HG03521 (cell line): ENCODE measurements around the gene TUBA1C.
"Not testable (repeated sequence)": the region's sequence is repeated elsewhere in the genome, so short reads cannot be mapped to it uniquely, and the experiment has no call there.

Source experiments
- ATAC-seq: cut with Tn5 transposase; IDR thresholded peaks from one replicate; pipeline ENCODE4 v1.9.1; 2021; ENCODE audit warnings: mild to moderate bottlenecking, moderate library complexity; ENCODE audit not compliant: unreplicated experiment

The TUBA1C gene

GRCh38 chr12:49255456-49255855 is 9.4 kb upstream of the TUBA1C start:
- ATAC-seq, result not testable (repeated sequence)

GRCh38 chr12:49255857-49256637 is 8.8 kb upstream of the TUBA1C start:
- no peak for ATAC-seq

- ATAC-seq, result not testable (repeated sequence)
These were observed 7.2 kb upstream of the TUBA1C start for GRCh38 chr12:49257508-49258184.

GRCh38 chr12:49259452-49259851 is 5.4 kb upstream of the TUBA1C start:
- ATAC-seq, result no peak

- no peak for ATAC-seq
These were observed 4.7 kb upstream of the TUBA1C start for GRCh38 chr12:49260166-49260565.

- ATAC-seq, result no peak
These were observed 4.1 kb upstream of the TUBA1C start for GRCh38 chr12:49260571-49261363.

GRCh38 chr12:49261721-49262120 is 3.2 kb upstream of the TUBA1C start:
- no peak for ATAC-seq

- ATAC-seq, result no peak
These were observed 1.5 kb upstream of the TUBA1C start for GRCh38 chr12:49263400-49263763.

- peak; percentile 16 for ATAC-seq
These were observed 413 bp upstream of the TUBA1C start for GRCh38 chr12:49264466-49264872.

GRCh38 chr12:49269191-49269590 is 4.3 kb downstream of the TUBA1C start:
- ATAC-seq, result not testable (repeated sequence)

- no peak for ATAC-seq
These were observed 8.2 kb downstream of the TUBA1C start for GRCh38 chr12:49272790-49273725.

- no peak for ATAC-seq
These were observed 9.0 kb downstream of the TUBA1C start for GRCh38 chr12:49273726-49274395.

- no peak for ATAC-seq
These were observed 9.7 kb downstream of the TUBA1C start for GRCh38 chr12:49274396-49275069.

GRCh38 chr12:49276304-49277290 is 11.7 kb downstream of the TUBA1C start:
- ATAC-seq, result no peak

- no peak for ATAC-seq
These were observed 12.6 kb downstream of the TUBA1C start for GRCh38 chr12:49277466-49277865.

- ATAC-seq, result no peak
These were observed 14.9 kb downstream of the TUBA1C start for GRCh38 chr12:49279706-49280159.

- not testable (repeated sequence) for ATAC-seq
These were observed 15.7 kb downstream of the TUBA1C start for GRCh38 chr12:49280545-49280944.

GRCh38 chr12:49282302-49282701 is 17.4 kb downstream of the TUBA1C start:
- ATAC-seq, result no peak
